K562 (cell line): ENCODE measurements around the gene DNAJC30. TPM values are rescaled to one million over a fixed set of nuclear protein-coding genes. Genes with fewer than 3 reads are reported as not detected.
A peak's percentile ranks its signal among the peaks of the same experiment; 100 is the strongest.

Source experiments
- ATAC-seq: fragments of 200-7000 bp; cut with Tn5 transposase; 3 replicates; pipeline ENCODE4 v1.9.1; 2020; ENCODE audit warnings: moderate library complexity
- BruUV-seq: library from RNA; stranded (reverse); fragments of 400-500 nt; replicated peaks from 2 replicates; lab custom pipeline; 2021; lab: Mats Ljungman, UMichigan
- CTCF ChIA-PET: fragments of 300-600 bp; formaldehyde crosslinking; extraction: SDS; loops from one replicate; lab custom pipeline; 2021; ENCODE audit warnings: low intra/inter-chr PET ratio; lab: Yijun Ruan, JAX
- POLR2A ChIA-PET: fragments of 300-600, 350-650 bp; sonication (Branson Sonifier 250); formaldehyde crosslinking; extraction: SDS; loops from one replicate; lab custom pipeline; 2021; ENCODE audit warnings: antibody characterized with exemption, inconsistent platforms; lab: Yijun Ruan, JAX
- DNase-seq, 4 experiments: peaks; one replicate each; pipeline versions ENCODE4 v3.0.0 to v3.0.0-alpha.2; 2011 to 2018; ENCODE audit warnings: low spot score in 3 of 4, mixed read lengths in 3 of 4; ENCODE audit errors: extremely low read depth in 1 of 4
- FAIRE-seq: peaks from 2 replicates; lab custom pipeline; 2011; peaks lifted over from hg19 to GRCh38; lab: Jason Lieb, UNC
- H2AFZ ChIP-seq: 2 replicates; pipeline ENCODE4 v1.6.0; 2011; ENCODE audit warnings: low read depth, low read length, control low read depth, inconsistent platforms
- H3K27ac ChIP-seq: fragments of 200-600 bp; 3 replicates; pipeline ENCODE4 v1.8.0; 2011; ENCODE audit warnings: low read depth, mild to moderate bottlenecking, control low read depth, inconsistent platforms, low read length, moderate library complexity, mixed read lengths; ENCODE audit errors: extremely low read depth
- H3K27me3 ChIP-seq, 2 experiments: fragments of 300-600 bp in 1 of 2; 2 replicates in 1 of 2; 3 replicates in 1 of 2; pipeline versions ENCODE4 v1.6.0 to v1.8.0; 2011; ENCODE audit warnings: inconsistent platforms in 2 of 2, low read length in 2 of 2, mild to moderate bottlenecking in 1 of 2, mixed read lengths in 1 of 2, moderate library complexity in 1 of 2; ENCODE audit not compliant: control insufficient read depth in 2 of 2, insufficient read depth in 2 of 2
- H3K36me3 ChIP-seq: fragments of 300-600 bp; 3 replicates; pipeline ENCODE4 v1.8.0; 2011; ENCODE audit warnings: mild to moderate bottlenecking, low read length, inconsistent platforms; ENCODE audit not compliant: control insufficient read depth, insufficient read depth
- H3K4me1 ChIP-seq, 2 experiments: fragments of 200-600 bp in 1 of 2; replicated peaks in 1 of 2; 2 replicates in 1 of 2; 3 replicates in 1 of 2; pipeline versions ENCODE4 v1.5.1 to v1.8.0; 2011; ENCODE audit warnings: inconsistent platforms in 2 of 2, low read length in 2 of 2, mild to moderate bottlenecking in 1 of 2, mixed read lengths in 1 of 2, moderate library complexity in 1 of 2; ENCODE audit not compliant: control insufficient read depth in 2 of 2, insufficient read depth in 2 of 2
- H3K4me2 ChIP-seq: 2 replicates; pipeline ENCODE4 v1.6.1; 2011; ENCODE audit warnings: low read length, control low read depth, inconsistent platforms, mixed read lengths; ENCODE audit not compliant: insufficient read depth
- H3K4me3 ChIP-seq: fragments of 200-600 bp; sonication (generic), shearing (Covaris generic); 2 replicates; pipeline ENCODE4 v1.5.1; 2016; ENCODE audit warnings: control low read depth, inconsistent platforms
- H3K79me2 ChIP-seq: fragments of 200-600 bp; 3 replicates; pipeline ENCODE4 v1.8.0; 2011; ENCODE audit warnings: low read length, inconsistent platforms; ENCODE audit not compliant: control insufficient read depth, insufficient read depth
- H3K9ac ChIP-seq, 2 experiments: 2 replicates each; pipeline versions ENCODE4 v1.6.0 to v1.6.1; 2011; ENCODE audit warnings: low read depth in 2 of 2, low read length in 2 of 2, control low read depth in 1 of 2, inconsistent platforms in 1 of 2, mild to moderate bottlenecking in 1 of 2, mixed read lengths in 1 of 2; ENCODE audit not compliant: insufficient read depth in 1 of 2
- H3K9me1 ChIP-seq: one replicate; pipeline ENCODE4 v1.6.0; 2011; ENCODE audit warnings: inconsistent platforms, mild to moderate bottlenecking, low read length, moderate library complexity; ENCODE audit not compliant: control insufficient read depth, insufficient read depth
- H3K9me3 ChIP-seq: replicated peaks from 2 replicates; pipeline ENCODE4 v1.5.1; 2011; ENCODE audit warnings: low read depth, low read length, inconsistent platforms; ENCODE audit not compliant: control insufficient read depth, insufficient read depth
- H4K20me1 ChIP-seq: replicated peaks from 2 replicates; pipeline ENCODE4 v1.6.1; 2011; ENCODE audit warnings: low read length, inconsistent platforms, mixed read lengths; ENCODE audit not compliant: control insufficient read depth, insufficient read depth
- CBX1 ChIP-seq: sonication (generic); IDR thresholded peaks from 2 replicates; pipeline ENCODE4 v1.6.1; 2016; ENCODE audit warnings: antibody characterized with exemption, low read depth, mild to moderate bottlenecking
- CBX8 ChIP-seq: fragments of 200-600 bp; sonication (generic); IDR thresholded peaks from 2 replicates; pipeline ENCODE4 v1.6.1; 2012; ENCODE audit warnings: borderline replicate concordance, mixed run types, low read depth, mild to moderate bottlenecking, moderate library complexity, mixed read lengths, low read length, control low read depth, inconsistent platforms; ENCODE audit not compliant: poor library complexity, severe bottlenecking; ENCODE audit errors: extremely low read depth
- CHD2 ChIP-seq: IDR thresholded peaks from 2 replicates; pipeline ENCODE4 v1.6.1; 2011; ENCODE audit warnings: low read depth, low read length
- DLX4 ChIP-seq: fragments of 250-450 bp; sonication (Bioruptor Pico); IDR thresholded peaks from 2 replicates; pipeline ENCODE4 v1.6.1; 2021; ENCODE audit warnings: mild to moderate bottlenecking
- EHMT2 ChIP-seq: fragments of 450-650 bp; IDR thresholded peaks from 2 replicates; pipeline ENCODE4 v1.6.1; 2018; ENCODE audit warnings: antibody characterized with exemption
- KDM2B ChIP-seq: fragments of 250-450 bp; sonication (Bioruptor Pico); IDR thresholded peaks from 2 replicates; pipeline ENCODE4 v1.8.0; 2021; ENCODE audit warnings: mild to moderate bottlenecking, moderate library complexity
- NFE2 ChIP-seq: IDR thresholded peaks from 2 replicates; pipeline ENCODE4 v1.6.1; 2014; ENCODE audit warnings: antibody characterized with exemption, low read depth
- TBP ChIP-seq: optimal IDR thresholded peaks from 2 replicates; pipeline ENCODE3; 2011; ENCODE audit warnings: low read depth, low read length, improper control_type of control experiment
- TRIM28 ChIP-seq: fragments of 450-650 bp; IDR thresholded peaks from 2 replicates; pipeline ENCODE4 v1.6.1; 2017
- XRCC4 ChIP-seq: IDR thresholded peaks from one replicate; pipeline ENCODE4 v1.6.1; 2011; ENCODE audit not compliant: insufficient read depth, insufficient read length; ENCODE audit errors: extremely low read depth
- YBX1 ChIP-seq: fragments of 450-650 bp; IDR thresholded peaks from 2 replicates; pipeline ENCODE4 v1.7.1; 2016; ENCODE audit warnings: mild to moderate bottlenecking
- ZKSCAN3 ChIP-seq: fragments of 250-450 bp; sonication (Bioruptor Pico); IDR thresholded peaks from 2 replicates; pipeline ENCODE4 v1.4.0; 2020
- ZNF121 ChIP-seq: sonication (generic); formaldehyde crosslinking; conservative IDR thresholded peaks from 2 replicates; pipeline ENCODE4 v1.8.0; 2022; ENCODE audit warnings: missing genetic modification reagents
- ZNF140 ChIP-seq: fragments of 250-450 bp; sonication (Bioruptor Pico); IDR thresholded peaks from 2 replicates; pipeline ENCODE4 v1.8.0; 2021; ENCODE audit warnings: moderate library complexity, mild to moderate bottlenecking, inconsistent platforms
- ZNF263 ChIP-seq: sonication (generic); formaldehyde crosslinking; IDR thresholded peaks from 2 replicates; pipeline ENCODE4 v1.8.0; 2022; ENCODE audit warnings: mild to moderate bottlenecking, missing genetic modification reagents, borderline replicate concordance
- ZNF316 ChIP-seq: fragments of 450-650 bp; IDR thresholded peaks from 2 replicates; pipeline ENCODE4 v1.6.1; 2016
- ZNF511 ChIP-seq: sonication (generic); formaldehyde crosslinking; IDR thresholded peaks from 2 replicates; pipeline ENCODE4 v1.8.0; 2022; ENCODE audit warnings: mild to moderate bottlenecking, missing genetic modification reagents
- WGBS: fragments of 100-300 bp; shearing (Covaris generic); methylation state at CpG from one replicate; pipeline ENCODE4 v1.1.6; 2016; ENCODE audit warnings: low coverage, mixed read lengths; ENCODE audit not compliant: insufficient coverage; ENCODE audit errors: missing lambda C conversion rate; 5-methylcytosine and 5-hydroxymethylcytosine counted together
- in situ Hi-C: fragments of 300-500 bp; cut with MboI; formaldehyde crosslinking; loops from 4 replicates; pipeline ENCODE4 v1.15.0; 2018; ENCODE audit warnings: inconsistent platforms, mixed read lengths
- intact Hi-C: fragments of 100-400 bp; cut with micrococcal nuclease; formaldehyde crosslinking; loops from 2 replicates; pipeline ENCODE4 v1.14.2; 2022
- polyA plus RNA-seq, 8 experiments: library from polyadenylated mRNA; depleted of rRNA in 4 of 8; stranded (reverse) in 5 of 8; unstranded in 3 of 8; fragments of >200 nt; fragmentation: Nextera tagmentation in 2 of 8; fragmentation: Illumina TruSeq in 1 of 8; extraction: Ambion mirVana in 2 of 8; extraction: Trizol in 1 of 8; gene quantifications; 2 replicates each; pipeline versions ENCODE4 v1.2.1 to v1.2.3, GENCODE V29; 2011 to 2014; ENCODE audit warnings: inconsistent platforms in 1 of 8, missing spikeins in 1 of 8
- total RNA-seq, 7 experiments: library from RNA; depleted of rRNA in 6 of 7; stranded (reverse); fragments of >200 nt in 6 of 7; fragmentation: Illumina TruSeq in 2 of 7; extraction: Trizol in 2 of 7; gene quantifications; 2 replicates each; pipeline versions ENCODE4 v1.2.1 to v1.2.3, GENCODE V29; 2011 to 2021; ENCODE audit warnings: low replicate concordance in 1 of 7
- TF ChIP-seq, protein P1 (sequence below): sonication (generic); IDR thresholded peaks from 2 replicates; pipeline ENCODE4 v1.6.1; 2016

Gene DNAJC30
- total and polyA plus RNA-seq, 9 of the 15 experiments (the other 6 are each of a cell fraction or from before 2014, with no cell fraction given) = 1.1 to 11.3 (median 4.6) TPM

- CTCF ChIA-PET = no interaction called here
- no TSS peak for BruUV-seq
- Histone ChIP-seq H3K9me3 (no peaks in the 10 kb centered on the region), H2AFZ (no peak overlapping the region), H4K20me1 (0 out of 2 replicates have a peak, but pooled peaks cover 7% of the 10 kb centered on the region), H3K27ac (peak overlapping the region; percentile 44; the same call in 2 of the 3 replicates), H3K4me2 (no peak overlapping the region; the same call in 1 of the 2 replicates), H3K9me1 (no peaks in the 10 kb centered on the region), H3K4me3 (no peak overlapping the region), H3K79me2 (peaks cover 60% of the 10 kb centered on the region), H3K27me3 (no peaks in the 10 kb centered on the region), H3K36me3 (peaks cover 33% of the 10 kb centered on the region; the same call in 2 of the 3 replicates), H3K4me1 (peaks cover 34 to 35% of the 10 kb centered on the region in 2 experiments; a peak in 4 of 5 replicates), H3K9ac (peak overlapping the region; percentile 14 to 76; a peak in 3 of 4 replicates)
- FAIRE-seq (no peak), DNase-seq (no peak), ATAC-seq (no peak)
- intact Hi-C loops (loop anchor here (5.0 kb wide), 1 partner anchor 38 kb away; the partner anchor contains the start of gene STX1A), in situ Hi-C loops (no loop called here)
- TF ChIP-seq TBP = no peak
- no peak for TF ChIP-seq XRCC4
- peak; percentile 56; the same call in 1 of the 2 replicates for TF ChIP-seq ZNF511 (CRISPR knock-in tag)
- TF ChIP-seq, protein P1, sequence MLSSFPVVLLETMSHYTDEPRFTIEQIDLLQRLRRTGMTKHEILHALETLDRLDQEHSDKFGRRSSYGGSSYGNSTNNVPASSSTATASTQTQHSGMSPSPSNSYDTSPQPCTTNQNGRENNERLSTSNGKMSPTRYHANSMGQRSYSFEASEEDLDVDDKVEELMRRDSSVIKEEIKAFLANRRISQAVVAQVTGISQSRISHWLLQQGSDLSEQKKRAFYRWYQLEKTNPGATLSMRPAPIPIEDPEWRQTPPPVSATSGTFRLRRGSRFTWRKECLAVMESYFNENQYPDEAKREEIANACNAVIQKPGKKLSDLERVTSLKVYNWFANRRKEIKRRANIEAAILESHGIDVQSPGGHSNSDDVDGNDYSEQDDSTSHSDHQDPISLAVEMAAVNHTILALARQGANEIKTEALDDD = no peak
- peak; percentile 67 for TF ChIP-seq ZNF316
- TF ChIP-seq TRIM28 = no peak
- TF ChIP-seq CBX1 = no peak
- no peak for TF ChIP-seq CBX8
- no peak for TF ChIP-seq ZNF121 (CRISPR knock-in tag)
- TF ChIP-seq EHMT2 = no peak
- peak; percentile 21; the same call in 1 of the 2 replicates for TF ChIP-seq NFE2
- no peak for TF ChIP-seq CHD2
- no peak for TF ChIP-seq YBX1
- no peak for TF ChIP-seq DLX4
- TF ChIP-seq ZNF263 (CRISPR knock-in tag) = no peak
- TF ChIP-seq ZKSCAN3 (CRISPR knock-in tag) = no peak
- no peak for TF ChIP-seq ZNF140
- TF ChIP-seq KDM2B (CRISPR knock-in tag) = no peak
- POLR2A ChIA-PET = interaction anchor here (1.4 kb wide), 1 partner anchor 73 kb away, joined by 5 read pairs; no protein-coding TSS in a partner anchor
- 84% methylated on average over 2 of the region's 2 CpGs for WGBS
Observed at GRCh38 chr7:73679709-73680108, 3.5 kb downstream of the DNAJC30 start.
